GM19240 (cell line): ENCODE measurements around the gene TSHZ3.

Experiments
- DNase-seq: peaks from one replicate; pipeline ENCODE4 v3.0.0; 2011; ENCODE audit warnings: low spot score; ENCODE audit not compliant: insufficient read length

The TSHZ3 gene

GRCh38 chr19:31264041-31264778 is 85.0 kb downstream of the TSHZ3 start:
- DNase-seq = no peak

- DNase-seq = no peak
These were observed 85.9 kb downstream of the TSHZ3 start for GRCh38 chr19:31263328-31263727.

- DNase-seq = no peak
These were observed 86.5 kb downstream of the TSHZ3 start for GRCh38 chr19:31262725-31263191.

GRCh38 chr19:31261603-31262212 is 87.5 kb downstream of the TSHZ3 start:
- DNase-seq = no peak

- no peak for DNase-seq
These were observed 88.1 kb downstream of the TSHZ3 start for GRCh38 chr19:31261019-31261602.

- DNase-seq = no peak
These were observed 88.9 kb downstream of the TSHZ3 start for GRCh38 chr19:31260171-31260933.

GRCh38 chr19:31258211-31259052 is 90.8 kb downstream of the TSHZ3 start:
- no peak for DNase-seq

- no peak for DNase-seq
These were observed 91.7 kb downstream of the TSHZ3 start for GRCh38 chr19:31257426-31258130.

- DNase-seq = no peak
These were observed 92.2 kb downstream of the TSHZ3 start for GRCh38 chr19:31257025-31257424.

- no peak for DNase-seq
These were observed 92.7 kb downstream of the TSHZ3 start for GRCh38 chr19:31256593-31256960.

GRCh38 chr19:31255831-31256592 is 93.2 kb downstream of the TSHZ3 start:
- DNase-seq = no peak

- no peak for DNase-seq
These were observed 93.9 kb downstream of the TSHZ3 start for GRCh38 chr19:31255174-31255799.

- no peak for DNase-seq
These were observed 94.6 kb downstream of the TSHZ3 start for GRCh38 chr19:31254611-31255010.

- no peak for DNase-seq
These were observed 95.1 kb downstream of the TSHZ3 start for GRCh38 chr19:31254180-31254551.

- no peak for DNase-seq
These were observed 95.6 kb downstream of the TSHZ3 start for GRCh38 chr19:31253526-31254179.

GRCh38 chr19:31252441-31252840 is 96.8 kb downstream of the TSHZ3 start:
- no peak for DNase-seq

GRCh38 chr19:31249217-31249616 is 100.0 kb downstream of the TSHZ3 start:
- no peak for DNase-seq

- DNase-seq = no peak
These were observed 113.4 kb downstream of the TSHZ3 start for GRCh38 chr19:31235806-31236205.

GRCh38 chr19:31233295-31233800 is 115.9 kb downstream of the TSHZ3 start:
- no peak for DNase-seq
